SK-N-SH (cell line): ENCODE data around the gene LATS2. TPM values are rescaled to one million over a fixed set of nuclear protein-coding genes. Genes with fewer than 3 reads are reported as not detected.

Experiments used
- CTCF ChIA-PET: fragments of 300-600, 350-600 bp; formaldehyde crosslinking; extraction: SDS; loops from one replicate; lab custom pipeline; 2021; lab: Yijun Ruan, JAX
- POLR2A ChIA-PET: fragments of 350-600 bp; sonication (Branson Sonifier 250); formaldehyde crosslinking; extraction: SDS; loops from one replicate; lab custom pipeline; 2020; ENCODE audit warnings: antibody characterized with exemption, inconsistent platforms; lab: Yijun Ruan, JAX
- DNase-seq: peaks from one replicate; pipeline ENCODE4 v3.0.0; 2012
- H2AFZ ChIP-seq: fragments of 200-600 bp; sonication (generic); 2 replicates; pipeline ENCODE4 v1.8.1; 2016; ENCODE audit warnings: antibody characterized with exemption, mild to moderate bottlenecking, low read depth
- H3F3A ChIP-seq: fragments of 200-600 bp; sonication (generic); replicated peaks from 2 replicates; pipeline ENCODE3; 2016; ENCODE audit warnings: antibody characterized with exemption, mild to moderate bottlenecking; ENCODE audit not compliant: insufficient read depth
- H3K27ac ChIP-seq, 2 experiments: fragments of 200-500 bp in 1 of 2; fragments of 200-600 bp in 1 of 2; sonication (Bioruptor generic) in 1 of 2; sonication (generic), shearing (Covaris generic) in 1 of 2; 2 replicates each; pipeline versions ENCODE4 v1.5.1 to v1.6.1; 2014 to 2016; ENCODE audit warnings: low read depth in 2 of 2, inconsistent platforms in 1 of 2, low read length in 1 of 2, mild to moderate bottlenecking in 1 of 2, mixed read lengths in 1 of 2
- H3K27me3 ChIP-seq: fragments of 200-600 bp; sonication (generic), shearing (Covaris generic); 2 replicates; pipeline ENCODE4 v1.6.1; 2016; ENCODE audit warnings: mixed run types; ENCODE audit not compliant: insufficient read depth
- H3K36me3 ChIP-seq, 2 experiments: fragments of 200-500 bp in 1 of 2; fragments of 200-600 bp in 1 of 2; sonication (Bioruptor generic) in 1 of 2; sonication (generic) in 1 of 2; replicated peaks in 1 of 2; 2 replicates each; pipeline versions ENCODE3 to v1.5.1; 2014 to 2016; ENCODE audit warnings: low read length in 1 of 2, mild to moderate bottlenecking in 1 of 2; ENCODE audit not compliant: insufficient read depth in 2 of 2, control insufficient read depth in 1 of 2
- H3K4me1 ChIP-seq, 2 experiments: fragments of 200-500 bp in 1 of 2; fragments of 200-600 bp in 1 of 2; sonication (Bioruptor generic) in 1 of 2; sonication (generic), shearing (Covaris generic) in 1 of 2; 2 replicates each; pipeline versions ENCODE4 v1.5.1 to v1.6.1; 2014 to 2016; ENCODE audit warnings: low read depth in 1 of 2, low read length in 1 of 2, mixed run types in 1 of 2; ENCODE audit not compliant: insufficient read depth in 2 of 2, control insufficient read depth in 1 of 2
- H3K4me2 ChIP-seq: fragments of 200-600 bp; sonication (generic), shearing (Covaris generic); 2 replicates; pipeline ENCODE4 v1.6.1; 2017; ENCODE audit warnings: mixed run types
- H3K4me3 ChIP-seq, 2 experiments: fragments of 200-500 bp in 1 of 2; fragments of 200-600 bp in 1 of 2; sonication (Bioruptor generic) in 1 of 2; sonication (generic), shearing (Covaris generic) in 1 of 2; 2 replicates each; pipeline versions ENCODE4 v1.5.1 to v1.8.1; 2014 to 2016; ENCODE audit warnings: low read depth in 2 of 2, inconsistent platforms in 1 of 2, low read length in 1 of 2, mild to moderate bottlenecking in 1 of 2, mixed read lengths in 1 of 2, moderate library complexity in 1 of 2
- H3K79me2 ChIP-seq: fragments of 200-600 bp; sonication (generic); 2 replicates; pipeline ENCODE4 v1.8.1; 2017; ENCODE audit warnings: mild to moderate bottlenecking; ENCODE audit not compliant: insufficient read depth
- H3K9ac ChIP-seq: fragments of 200-600 bp; sonication (generic); 2 replicates; pipeline ENCODE4 v1.6.1; 2017; ENCODE audit warnings: mixed run types
- H3K9me2 ChIP-seq: fragments of 200-600 bp; sonication (generic); 2 replicates; pipeline ENCODE4 v1.6.1; 2017; ENCODE audit warnings: mixed run types
- H3K9me3 ChIP-seq: fragments of 200-600 bp; sonication (generic); 2 replicates; pipeline ENCODE4 v1.6.1; 2017; ENCODE audit warnings: mixed run types, mild to moderate bottlenecking, moderate library complexity
- H4K20me1 ChIP-seq: fragments of 200-600 bp; sonication (generic); 2 replicates; pipeline ENCODE4 v1.6.1; 2017; ENCODE audit warnings: mild to moderate bottlenecking, mixed run types; ENCODE audit not compliant: insufficient read depth
- GABPA ChIP-seq: IDR thresholded peaks from 2 replicates; pipeline ENCODE4 v1.4.0; 2012; ENCODE audit warnings: low read depth, mild to moderate bottlenecking
- JUND ChIP-seq: IDR thresholded peaks from 2 replicates; pipeline ENCODE4 v1.4.0; 2012
- MAX ChIP-seq: IDR thresholded peaks from 2 replicates; pipeline ENCODE4 v1.4.0; 2012; ENCODE audit warnings: low read depth
- MEF2A ChIP-seq: IDR thresholded peaks from 2 replicates; pipeline ENCODE4 v1.4.0; 2012; ENCODE audit warnings: low read depth, borderline replicate concordance
- RXRA ChIP-seq: IDR thresholded peaks from 2 replicates; pipeline ENCODE4 v1.4.0; 2012; ENCODE audit warnings: low read depth, mild to moderate bottlenecking, borderline replicate concordance
- YY1 ChIP-seq: IDR thresholded peaks from 2 replicates; pipeline ENCODE4 v1.4.0; 2012; ENCODE audit warnings: low read depth, mild to moderate bottlenecking
- ZBTB33 ChIP-seq: IDR thresholded peaks from 2 replicates; pipeline ENCODE4 v1.4.0; 2012; ENCODE audit warnings: low read depth, borderline replicate concordance
- WGBS: methylation state at CpG from one replicate; pipeline ENCODE4 v1.1.6; 2017; ENCODE audit warnings: low lambda C conversion rate; 5-methylcytosine and 5-hydroxymethylcytosine counted together
- polyA plus RNA-seq, 3 experiments: library from polyadenylated mRNA; depleted of rRNA; stranded (reverse); fragments of >200 nt; gene quantifications; 2 replicates each; pipeline ENCODE4 v1.2.3, GENCODE V29; 2012

The LATS2 gene
- polyA plus RNA-seq, 1 of the 3 experiments (the other 2 are of a cell fraction), result 19.6 TPM

GRCh38 chr13:21033856-21034602 lies 27.4 kb downstream of the LATS2 start:
- Histone ChIP-seq H3K9ac (no peak overlapping the region), H3K27ac (peak overlapping the region in 1 of 2 experiments; percentile 64; a peak in 2 of 4 replicates)

GRCh38 chr13:21033212-21033840 lies 28.1 kb downstream of the LATS2 start:
- no peak overlapping the region for H2AFZ ChIP-seq
- H3F3A ChIP-seq, result peaks cover 6% of the 10 kb centered on the region
- peaks cover 100% of the 10 kb centered on the region for H3K79me2 ChIP-seq
- TF ChIP-seq RXRA, result no peak
- TF ChIP-seq YY1, result no peak
- no peak for TF ChIP-seq GABPA
- TF ChIP-seq MEF2A, result no peak
- no peak for TF ChIP-seq ZBTB33
- TF ChIP-seq JUND, result no peak
- TF ChIP-seq, all 33 proteins: peak for 0
- 64% methylated on average over 8 of the region's 8 CpGs for WGBS
- Histone ChIP-seq H3K9me2 (no peaks in the 10 kb centered on the region), H3K9me3 (no peaks in the 10 kb centered on the region), H3K4me2 (peak overlapping the region; percentile 59), H3K27me3 (no peaks in the 10 kb centered on the region), H3K4me1 (peaks cover 0 to 29% of the 10 kb centered on the region in 2 experiments; a peak in 3 of 4 replicates), H3K4me3 (peak overlapping the region in 1 of 2 experiments; percentile 9; a peak in 1 of 4 replicates), H3K27ac (peak overlapping the region in 1 of 2 experiments; percentile 64; a peak in 2 of 4 replicates), H3K36me3 (peaks cover 0 to 13% of the 10 kb centered on the region in 2 experiments), H4K20me1 (peaks cover 67% of the 10 kb centered on the region), H3K9ac (no peak overlapping the region)
- ChIA-PET CTCF (no interaction called here), POLR2A (no interaction called here)
- no peak for DNase-seq

More at GRCh38 chr13:21033856-21034602, 27.4 kb downstream of the LATS2 start:
- H3F3A ChIP-seq, result peaks cover 6% of the 10 kb centered on the region
- H3K36me3 ChIP-seq, result peaks cover 0 to 6% of the 10 kb centered on the region in 2 experiments
- no peak overlapping the region for H3K4me3 ChIP-seq
- H3K4me2 ChIP-seq, result peak overlapping the region; percentile 59
- peaks cover 0 to 30% of the 10 kb centered on the region in 2 experiments; a peak in 3 of 4 replicates for H3K4me1 ChIP-seq
- no peaks in the 10 kb centered on the region for H3K9me2 ChIP-seq
- no peaks in the 10 kb centered on the region for H3K9me3 ChIP-seq
- H3K27me3 ChIP-seq, result no peaks in the 10 kb centered on the region
- POLR2A ChIA-PET, result no interaction called here
- CTCF ChIA-PET, result interaction anchor here (1.6 kb wide), 1 partner anchor 109 kb away, joined by 4 read pairs; no protein-coding TSS in a partner anchor
- peaks cover 73% of the 10 kb centered on the region for H4K20me1 ChIP-seq
- no peak for TF ChIP-seq YY1
- 0 out of 2 replicates have a peak, but pooled peaks have one; percentile 16 for TF ChIP-seq MAX
- TF ChIP-seq, all 33 proteins: peak for 1
- WGBS, result 71% methylated on average over 12 of the region's 13 CpGs
- H3K79me2 ChIP-seq, result peaks cover 100% of the 10 kb centered on the region
- DNase-seq, result no peak
- no peak overlapping the region for H2AFZ ChIP-seq
